Heart left ventricle (tissue), 16 donors: ENCODE data around the gene NFIA. TPM values are rescaled to one million over a fixed set of nuclear protein-coding genes. Genes with fewer than 3 reads are reported as not detected.

ENCODE experiments used
- ATAC-seq, 4 donors: fragments of 200-7000 bp; cut with Tn5 transposase; one replicate each; pipeline ENCODE4 v1.9.1; 2020 to 2022; ENCODE audit warnings: moderate library complexity in 4 of 4, mild to moderate bottlenecking in 3 of 4, moderate number of reproducible peaks in 1 of 4
- DNase-seq, 5 donors: peaks; one replicate each; pipeline ENCODE4 v3.0.0-alpha.2; 2020
- H3K27ac ChIP-seq, 12 donors: fragments of 200-600 bp; sonication (generic) in 4 of 12; one replicate each; pipeline versions ENCODE4 v1.5.0 to v1.8.0; 2016 to 2022; ENCODE audit warnings: mild to moderate bottlenecking in 2 of 12
- H3K27me3 ChIP-seq, 9 donors: fragments of 200-600 bp; sonication (generic) in 2 of 9; one replicate each; pipeline versions ENCODE4 v1.5.1 to v1.8.0; 2016 to 2022; ENCODE audit warnings: mild to moderate bottlenecking in 3 of 9
- H3K36me3 ChIP-seq, 9 donors: fragments of 200-600 bp; sonication (generic) in 2 of 9; one replicate each; pipeline versions ENCODE4 v1.5.0 to v1.8.0; 2018 to 2022; ENCODE audit warnings: mild to moderate bottlenecking in 2 of 9
- H3K4me1 ChIP-seq, 12 donors: fragments of 200-600 bp; sonication (generic) in 4 of 12; one replicate each; pipeline versions ENCODE4 v1.5.0 to v1.8.0; 2016 to 2022; ENCODE audit warnings: mild to moderate bottlenecking in 3 of 12
- H3K4me3 ChIP-seq, 12 donors: fragments of 200-600 bp; sonication (generic) in 4 of 12; one replicate each; pipeline versions ENCODE4 v1.5.0 to v1.8.0; 2017 to 2022; ENCODE audit warnings: mild to moderate bottlenecking in 9 of 12, moderate library complexity in 4 of 12
- H3K9me3 ChIP-seq, 12 donors: fragments of 200-600 bp; sonication (generic) in 4 of 12; one replicate each; pipeline versions ENCODE4 v1.5.0 to v1.8.0; 2016 to 2022; ENCODE audit warnings: mild to moderate bottlenecking in 1 of 12
- POLR2A ChIP-seq, 2 donors: fragments of 450-650 bp; IDR thresholded peaks; one replicate each; pipeline ENCODE4 v1.6.1; 2017; ENCODE audit warnings: antibody characterized with exemption in 2 of 2, mild to moderate bottlenecking in 2 of 2, moderate library complexity in 2 of 2
- WGBS, 4 donors: extraction: QIAGEN DNeasy Blood & Tissue Kit in 2 of 4; methylation state at CpG; one replicate each; pipeline versions ENCODE4 v1.1.5 to v1.1.7; 2013 to 2018; 5-methylcytosine and 5-hydroxymethylcytosine counted together
- intact Hi-C, 10 donors: fragments of 100-400 bp; cut with DNase I; formaldehyde crosslinking; loops; one replicate each; pipeline versions ENCODE4 v1.11.1 to v1.14.2; 2022
- polyA plus RNA-seq, 2 donors: library from polyadenylated mRNA; stranded (reverse); fragments of 200-250 nt; gene quantifications; one replicate each; pipeline ENCODE4 v1.2.3, GENCODE V29; 2013
- total RNA-seq, 9 donors: library from RNA; depleted of rRNA in 2 of 9; stranded (reverse); fragments of >200 nt in 2 of 9; fragmentation: NEBNext Ultra II Directional in 3 of 9; extraction: Animal tissue kit (Norgen Biotek cat#: 25700) in 3 of 9; gene quantifications; one replicate each; pipeline versions ENCODE4 v1.1.0 to v1.2.4, GENCODE V29; 2016 to 2023
- TF ChIP-seq, protein P1 (sequence below), 12 donors: fragments of 200-600 bp; sonication (generic) in 4 of 12; IDR thresholded peaks; one replicate each; pipeline versions ENCODE4 v1.5.0 to v1.8.0; 2018 to 2022; ENCODE audit warnings: antibody characterized with exemption in 12 of 12, mild to moderate bottlenecking in 5 of 12
- donor health status: ischemic (EF 13 %, LVEDD 7.1; RV severe dilation, severe dysfunction).
- donor health status: healthy with polysubstance abuse.
- donor health status: DM: no; HTN: yes; CAD: no.
- donor health status: DM: no; HTN: no; CAD: no.
- donor health status: ischemic (EF 25% LVEDD 6.9; RV normal size, moderate dysfunction).
- donor health status: ischemic (EF 25% LVEDD 5.7; RV mildly dilated, moderate dysfunction).
- donor health status: healthy.
- donor health status: DM: yes; HTN: yes; CAD: no.
- donor health status: ischemic (EF 35%, LVEDD 5.7; RV mildly dilated, moderate dysfunction).
- donor health status: nonischemic (EF 11% LVEDD 7.7; RV severe dilation, severe dysfunction).
- donor health status: DM: yes; HTN: yes; CAD: no.
- donor health status: PGD.
- donor health status: ischemic (EF 29% LVEDD 5.4; RV normal size, mild dysfunction).
- donor health status: nonischemic (EF 23%, LVEDD 6.1; RV moderate dilation, normal function).

Gene NFIA
- total and polyA plus RNA-seq, 11 donors = 12.7 to 121 (median 96.5) TPM

DNA sequence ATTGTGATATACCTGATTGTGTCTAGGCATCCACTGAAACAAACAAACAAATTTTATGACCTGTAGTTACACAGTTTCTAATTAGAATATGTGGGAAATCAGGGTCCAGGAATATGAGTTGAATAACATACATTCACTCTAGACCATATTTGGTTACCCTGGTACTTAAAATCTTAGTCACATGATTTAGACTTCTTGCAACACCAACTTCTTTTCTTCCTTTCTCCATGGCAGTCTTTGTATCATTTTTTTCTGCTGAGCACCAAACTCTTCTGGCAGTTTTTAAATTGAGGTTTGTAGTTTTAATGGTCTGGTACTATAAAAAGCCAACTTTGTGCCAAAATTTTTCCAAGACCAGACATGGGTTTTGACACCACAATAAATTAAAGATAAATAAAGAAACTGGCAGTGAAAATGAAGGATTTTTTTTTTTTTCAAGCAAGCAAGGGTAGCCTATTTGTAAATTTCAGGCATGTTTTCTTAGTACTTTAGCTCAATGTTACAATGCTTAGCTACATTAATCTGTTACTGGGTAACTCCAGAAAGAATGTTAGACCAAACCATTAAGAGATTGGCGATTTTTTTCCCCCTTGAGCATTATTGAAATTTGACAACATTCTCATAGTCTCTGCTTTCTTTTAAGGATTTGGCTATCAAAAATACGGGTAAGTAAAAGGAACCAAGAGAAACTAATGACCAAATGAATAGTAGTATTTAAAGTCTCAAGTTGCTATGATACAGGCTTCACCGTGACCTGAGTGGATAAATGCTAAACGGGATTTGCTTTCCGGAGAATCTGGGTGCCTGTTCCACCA lies 108.5 kb downstream of the NFIA start:
- H3K4me3 ChIP-seq = peak overlapping the region in 1 of 12 donors; percentile 4
- peak in 1 of 4 donors; percentile 5 for ATAC-seq
- intact Hi-C loops = no loop called here

DNA sequence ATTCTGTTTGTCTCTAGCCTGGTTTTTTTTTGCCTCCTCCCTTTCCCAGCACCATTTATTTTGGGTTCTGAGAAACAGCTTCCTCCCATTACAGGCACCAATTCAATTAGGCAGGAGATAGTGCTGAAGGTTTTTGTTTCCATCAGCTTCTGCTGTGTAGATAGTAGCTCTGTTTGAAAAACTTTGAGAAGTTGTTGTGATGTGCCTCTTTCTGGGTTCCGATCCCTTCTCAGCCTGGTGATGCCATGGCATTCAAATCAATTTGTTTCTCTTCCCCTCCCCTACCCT lies 109.0 kb downstream of the NFIA start:
- Histone ChIP-seq H3K36me3 (no peaks in the 10 kb centered on the region), H3K27ac (peak overlapping the region in 8 of 12 donors; percentile 27 to 51 (median 44)), H3K9me3 (no peaks in the 10 kb centered on the region), H3K4me3 (peak overlapping the region in 1 of 12 donors; percentile 4), H3K27me3 (no peaks in the 10 kb centered on the region), H3K4me1 (peaks cover 2 to 69% (median 40%) of the 10 kb centered on the region in 12 donors)
- intact Hi-C loops = no loop called here
- WGBS, 4 donors = 44 to 90% (median 71%) methylated on average over 1 of the region's 1 CpG
- TF ChIP-seq POLR2A (IDR thresholded peaks at IDR 0.05) = no peak
- TF ChIP-seq, protein P1, sequence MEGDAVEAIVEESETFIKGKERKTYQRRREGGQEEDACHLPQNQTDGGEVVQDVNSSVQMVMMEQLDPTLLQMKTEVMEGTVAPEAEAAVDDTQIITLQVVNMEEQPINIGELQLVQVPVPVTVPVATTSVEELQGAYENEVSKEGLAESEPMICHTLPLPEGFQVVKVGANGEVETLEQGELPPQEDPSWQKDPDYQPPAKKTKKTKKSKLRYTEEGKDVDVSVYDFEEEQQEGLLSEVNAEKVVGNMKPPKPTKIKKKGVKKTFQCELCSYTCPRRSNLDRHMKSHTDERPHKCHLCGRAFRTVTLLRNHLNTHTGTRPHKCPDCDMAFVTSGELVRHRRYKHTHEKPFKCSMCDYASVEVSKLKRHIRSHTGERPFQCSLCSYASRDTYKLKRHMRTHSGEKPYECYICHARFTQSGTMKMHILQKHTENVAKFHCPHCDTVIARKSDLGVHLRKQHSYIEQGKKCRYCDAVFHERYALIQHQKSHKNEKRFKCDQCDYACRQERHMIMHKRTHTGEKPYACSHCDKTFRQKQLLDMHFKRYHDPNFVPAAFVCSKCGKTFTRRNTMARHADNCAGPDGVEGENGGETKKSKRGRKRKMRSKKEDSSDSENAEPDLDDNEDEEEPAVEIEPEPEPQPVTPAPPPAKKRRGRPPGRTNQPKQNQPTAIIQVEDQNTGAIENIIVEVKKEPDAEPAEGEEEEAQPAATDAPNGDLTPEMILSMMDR (IDR thresholded peaks at IDR 0.05) = no peak
- ATAC-seq (peak in 3 of 4 donors; percentile 16 to 59 (median 57)), DNase-seq (no peak)

More for the DNA sequence above, 108.5 kb downstream of the NFIA start:
- no peak for DNase-seq
- H3K27me3 ChIP-seq = no peaks in the 10 kb centered on the region
- no peak for TF ChIP-seq POLR2A (IDR thresholded peaks at IDR 0.05)
- TF ChIP-seq, protein P1 (IDR thresholded peaks at IDR 0.05) = no peak
- peaks cover 2 to 72% (median 43%) of the 10 kb centered on the region in 12 donors for H3K4me1 ChIP-seq
- H3K9me3 ChIP-seq = no peaks in the 10 kb centered on the region
- H3K36me3 ChIP-seq = no peaks in the 10 kb centered on the region
- 37 to 66% (median 61%) methylated on average over 5 of the region's 5 CpGs for WGBS, 4 donors
- peak overlapping the region in 8 of 12 donors; percentile 27 to 51 (median 44) for H3K27ac ChIP-seq

DNA sequence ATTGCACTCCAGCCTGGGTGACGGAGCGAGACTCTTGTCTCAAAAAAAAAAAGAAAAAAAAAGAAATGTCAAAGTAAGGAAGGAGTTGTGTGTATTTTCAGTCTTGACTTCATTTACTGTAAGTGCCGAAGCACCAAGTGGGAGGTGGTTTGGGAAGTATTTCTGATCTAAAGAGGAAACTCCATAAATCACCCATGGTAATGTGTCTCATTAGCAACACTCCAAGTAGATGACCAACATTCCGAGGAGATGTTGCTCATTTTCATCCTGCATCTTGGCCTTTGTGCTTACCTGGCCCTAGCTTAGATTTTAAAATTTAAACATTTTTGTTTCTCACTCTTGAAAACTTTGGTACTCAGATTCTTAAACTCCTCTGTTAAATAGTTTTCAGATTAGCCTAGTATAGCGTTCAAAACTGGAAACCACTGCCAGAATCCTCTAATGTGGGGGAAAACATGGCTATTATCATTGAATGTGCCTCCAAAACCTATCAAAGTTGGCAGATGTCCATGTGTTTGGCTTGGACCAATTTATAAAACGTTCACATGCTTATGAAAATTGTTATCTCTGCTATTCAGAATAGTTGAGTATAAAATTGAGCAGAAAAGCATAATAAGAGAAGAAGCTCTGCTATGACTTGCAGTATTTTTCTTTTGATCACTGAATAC lies 110.4 kb downstream of the NFIA start:
- peaks cover 0 to 63% (median 29%) of the 10 kb centered on the region in 12 donors for H3K4me1 ChIP-seq
- TF ChIP-seq POLR2A (IDR thresholded peaks at IDR 0.05) = no peak
- TF ChIP-seq, protein P1 (IDR thresholded peaks at IDR 0.05) = no peak
- no peaks in the 10 kb centered on the region for H3K27me3 ChIP-seq
- 63 to 71% (median 66%) methylated on average over 6 of the region's 6 CpGs for WGBS, 4 donors
- DNase-seq (no peak), ATAC-seq (no peak)
- no peak overlapping the region for H3K4me3 ChIP-seq
- intact Hi-C loops = no loop called here
- no peaks in the 10 kb centered on the region for H3K36me3 ChIP-seq
- no peaks in the 10 kb centered on the region for H3K9me3 ChIP-seq
- peak overlapping the region in 6 of 12 donors; percentile 3 to 45 (median 27) for H3K27ac ChIP-seq

DNA sequence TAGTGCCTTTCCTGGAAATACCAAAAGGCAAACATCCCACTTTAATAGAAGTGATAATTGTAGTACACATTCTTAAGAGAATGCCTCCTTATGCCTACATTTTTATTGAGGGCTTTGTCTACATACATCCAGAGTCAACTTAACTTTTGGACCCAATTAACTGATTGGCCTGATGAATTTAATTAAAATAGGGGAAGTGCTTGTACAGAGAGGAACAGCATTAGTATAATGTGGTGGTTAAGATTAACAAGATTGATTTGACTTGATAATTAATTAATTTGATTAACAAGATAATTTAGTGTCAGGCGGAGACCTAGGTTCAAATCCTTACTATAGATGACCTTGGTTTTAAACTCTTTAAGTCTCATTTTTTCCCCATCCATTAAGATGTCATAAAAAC lies 111.4 kb downstream of the NFIA start:
- Histone ChIP-seq H3K27me3 (no peaks in the 10 kb centered on the region), H3K4me1 (peaks cover 0 to 65% (median 28%) of the 10 kb centered on the region in 12 donors), H3K36me3 (no peaks in the 10 kb centered on the region), H3K4me3 (no peak overlapping the region), H3K27ac (peak overlapping the region in 1 of 12 donors; percentile 29), H3K9me3 (no peaks in the 10 kb centered on the region)
- TF ChIP-seq, protein P1 (IDR thresholded peaks at IDR 0.05) = no peak
- no peak for TF ChIP-seq POLR2A (IDR thresholded peaks at IDR 0.05)
- ATAC-seq (no peak), DNase-seq (no peak)
- intact Hi-C loops = no loop called here
- 69 to 100% (median 86%) methylated on average over 1 of the region's 1 CpG for WGBS, 4 donors
